C4-2B (cell line): ENCODE measurements around the gene SCN7A.

Experiments used
- CTCF ChIP-seq: fragments of 450-650 bp; conservative IDR thresholded peaks from 2 replicates; pipeline ENCODE4 v1.5.1; 2017; ENCODE audit warnings: mild to moderate bottlenecking
- ZFX ChIP-seq: fragments of 450-650 bp; IDR thresholded peaks from 2 replicates; pipeline ENCODE4 v1.6.1; 2017

DNA sequence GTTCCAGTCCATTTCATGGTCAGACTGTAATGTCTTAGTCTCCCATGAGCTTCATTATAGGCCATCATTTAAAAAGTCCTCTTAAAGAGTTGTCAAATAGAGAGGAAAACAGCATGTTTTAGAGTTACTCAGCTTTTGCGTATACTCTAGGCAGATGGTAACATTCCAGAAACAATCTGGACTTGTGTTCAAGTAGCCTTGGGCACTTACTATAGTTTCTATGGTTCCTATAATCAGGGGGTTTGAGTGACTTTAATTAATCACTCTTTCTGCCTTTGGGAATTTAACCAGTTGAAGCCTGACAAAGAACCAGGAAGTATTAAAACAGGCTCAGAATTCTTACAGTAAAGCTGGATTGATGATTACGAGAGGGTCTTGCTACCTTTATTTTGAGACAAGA is 42.1 kb upstream of the SCN7A start:
- TF ChIP-seq CTCF, result no peak
- TF ChIP-seq ZFX, result no peak
